Muscle layer of duodenum (tissue), 2 donors: ENCODE data around the gene MYO5A.

Source experiments
- H3K27ac ChIP-seq: one replicate; pipeline ENCODE4 v1.7.0; 2013; ENCODE audit warnings: mild to moderate bottlenecking, low read length
- H3K27me3 ChIP-seq: one replicate; pipeline ENCODE4 v1.7.0; 2013; ENCODE audit warnings: low read depth, mild to moderate bottlenecking, control low read depth, low read length
- H3K36me3 ChIP-seq, 2 donors: one replicate each; pipeline ENCODE4 v1.7.0; 2013; ENCODE audit warnings: low read length in 2 of 2, control low read depth in 1 of 2, mild to moderate bottlenecking in 1 of 2; ENCODE audit not compliant: insufficient read depth in 2 of 2, control insufficient read depth in 1 of 2
- H3K4me1 ChIP-seq, 2 donors: one replicate each; pipeline ENCODE4 v1.7.0; 2013; ENCODE audit warnings: low read length in 2 of 2, mild to moderate bottlenecking in 2 of 2, control low read depth in 1 of 2, moderate library complexity in 1 of 2; ENCODE audit not compliant: insufficient read depth in 2 of 2, control insufficient read depth in 1 of 2
- H3K4me3 ChIP-seq, 2 donors: one replicate each; pipeline ENCODE4 v1.7.0; 2013; ENCODE audit warnings: low read length in 2 of 2, low read depth in 1 of 2, mild to moderate bottlenecking in 1 of 2
- H3K9me3 ChIP-seq, 2 donors: one replicate each; pipeline ENCODE4 v1.7.0; 2013; ENCODE audit warnings: low read length in 2 of 2, control low read depth in 1 of 2, mild to moderate bottlenecking in 1 of 2; ENCODE audit not compliant: control insufficient read depth in 1 of 2
- donor health status: healthy.

The MYO5A gene

DNA sequence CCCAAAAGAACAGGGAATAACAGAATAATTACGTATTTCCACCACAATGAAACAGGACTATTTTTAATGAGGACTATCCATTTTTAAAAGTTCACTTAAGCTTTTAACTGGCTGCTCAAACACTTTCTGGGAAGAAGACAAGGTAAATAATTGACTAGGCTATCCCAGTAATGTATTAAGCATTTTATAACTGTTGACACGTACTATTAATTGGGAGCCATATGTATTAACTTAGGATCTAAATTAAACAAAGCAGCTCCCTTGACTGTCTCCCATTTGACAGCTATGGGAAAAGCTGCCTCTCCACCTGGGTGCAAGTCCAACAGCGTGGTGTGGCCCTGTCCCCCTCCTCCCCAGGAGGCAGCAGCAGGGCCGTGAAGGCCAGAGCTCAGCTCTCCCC lies 269.2 kb downstream of the MYO5A start:
- H3K4me3 ChIP-seq = no peak overlapping the region
- no peaks in the 10 kb centered on the region for H3K4me1 ChIP-seq
- no peaks in the 10 kb centered on the region for H3K27me3 ChIP-seq
- H3K27ac ChIP-seq = no peak overlapping the region
- H3K9me3 ChIP-seq = no peaks in the 10 kb centered on the region
- no peaks in the 10 kb centered on the region for H3K36me3 ChIP-seq

DNA sequence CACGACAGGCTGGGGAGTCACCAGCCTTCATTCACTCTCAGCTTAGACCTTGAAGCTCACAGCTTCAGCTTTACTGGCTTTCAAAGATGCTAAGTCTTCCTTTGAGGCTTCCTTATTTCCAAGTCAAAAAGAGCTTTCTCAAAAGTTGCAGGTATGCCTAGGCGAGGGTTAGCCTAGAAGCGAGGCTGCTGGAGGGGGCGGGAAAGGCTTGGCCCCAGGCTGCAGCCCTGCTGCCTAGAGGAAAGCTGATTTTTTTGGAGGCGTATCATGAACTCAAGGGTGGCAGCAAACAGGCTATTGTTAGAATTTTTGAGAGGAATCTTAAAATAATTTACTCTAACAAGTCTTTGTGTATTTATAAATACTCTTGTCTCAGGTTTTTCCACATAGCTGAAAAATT lies 270.2 kb downstream of the MYO5A start:
- Histone ChIP-seq H3K4me1 (no peaks in the 10 kb centered on the region), H3K36me3 (no peaks in the 10 kb centered on the region), H3K27me3 (no peaks in the 10 kb centered on the region), H3K4me3 (no peak overlapping the region), H3K27ac (no peak overlapping the region), H3K9me3 (no peaks in the 10 kb centered on the region)

DNA sequence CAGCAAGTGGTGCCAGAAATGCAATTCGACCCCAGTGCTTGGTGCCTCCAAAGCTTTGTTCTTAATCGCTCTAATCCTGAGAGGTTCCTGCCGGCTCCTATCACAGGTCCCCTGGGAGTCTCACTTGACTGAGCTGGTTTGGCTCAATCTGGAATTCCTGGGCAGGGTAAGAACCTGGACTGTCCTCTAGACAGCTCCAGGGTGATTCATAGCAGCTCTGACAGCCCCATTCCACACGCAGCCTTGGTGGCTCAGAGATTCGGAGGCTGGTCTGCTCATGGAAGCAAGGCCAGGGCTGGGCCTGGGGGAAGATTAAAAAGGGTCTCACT lies 271.0 kb downstream of the MYO5A start:
- no peak overlapping the region for H3K4me3 ChIP-seq
- H3K27me3 ChIP-seq = no peaks in the 10 kb centered on the region
- no peaks in the 10 kb centered on the region for H3K36me3 ChIP-seq
- H3K4me1 ChIP-seq = no peaks in the 10 kb centered on the region
- no peak overlapping the region for H3K27ac ChIP-seq
- no peaks in the 10 kb centered on the region for H3K9me3 ChIP-seq
